ENCODE results near the gene CNOT9. TPM values are rescaled to one million over a fixed set of nuclear protein-coding genes. Genes with fewer than 3 reads are reported as not detected.

The CNOT9 gene
- total and polyA plus RNA-seq, 2 of the 13 experiments (the other 11 are each of a cell fraction or from before 2014, with no cell fraction given) = 82.6 to 92.4 TPM

GRCh38 chr2:218529990-218530389 is 38.6 kb upstream of the CNOT9 start:
- BruUV-seq (replicated peaks) = no TSS peak
- intact Hi-C loops (cut with micrococcal nuclease; ENCODE audit: unreplicated experiment) (no loop called here), in situ Hi-C loops (cut with HindIII; ENCODE audit: extremely low pct_ligation_motif_present, low pct_unique_long_range_greater_than_20kb) (no loop called here)
- ChIA-PET CTCF (ENCODE audit: low intra/inter-chr PET ratio, low total read pairs) (no interaction called here), POLR2A (no interaction called here)
- H2AFZ ChIP-seq (ENCODE audit: low read length) = no peak overlapping the region
- no peak overlapping the region for H3K4me3 ChIP-seq (replicated peaks in 1 of 3; ENCODE audit: insufficient read depth in 1 of 3, low read depth in 2 of 3, low read length in 3 of 3)
- no peak overlapping the region for H3K27ac ChIP-seq (ENCODE audit: extremely low read length, insufficient read depth, low read length)
- WGBS (ENCODE audit: low lambda C conversion rate) = 97% methylated on average over 2 of the region's 2 CpGs
- H3K4me1 ChIP-seq (ENCODE audit: insufficient read depth, low read length) = no peaks in the 10 kb centered on the region
- FAIRE-seq = no peak
- TF ChIP-seq ZNF816 (CRISPR knock-in tag; IDR thresholded peaks at IDR 0.05; ENCODE audit: borderline replicate concordance) = no peak
- TF ChIP-seq ZBTB44 (CRISPR knock-in tag; IDR thresholded peaks at IDR 0.05) = no peak
- 0 out of 2 replicates have a peak, but pooled peaks cover 3% of the 10 kb centered on the region for H3K9me3 ChIP-seq (ENCODE audit: low read length)
- H4K20me1 ChIP-seq (ENCODE audit: insufficient read depth, low read length) = no peaks in the 10 kb centered on the region
- DNase-seq (ENCODE audit: low spot score) = no peak
- ATAC-seq = no peak
- H3K27me3 ChIP-seq (ENCODE audit: control insufficient read depth in 1 of 2, insufficient read depth in 2 of 2, low read length in 2 of 2) = no peaks in the 10 kb centered on the region
- H3K36me3 ChIP-seq (replicated peaks in 1 of 2; ENCODE audit: control insufficient read depth in 1 of 2, insufficient read depth in 2 of 2, low read length in 2 of 2) = peaks cover 26 to 82% of the 10 kb centered on the region in 2 experiments
- no peaks in the 10 kb centered on the region for H3K79me2 ChIP-seq (ENCODE audit: insufficient read depth, low read length)
- H3K4me2 ChIP-seq (ENCODE audit: low read depth, low read length) = no peak overlapping the region
- H3K9ac ChIP-seq (ENCODE audit: insufficient read depth, low read depth, low read length) = no peak overlapping the region

- Histone ChIP-seq H3K9me3 (ENCODE audit: low read length) (no peaks in the 10 kb centered on the region), H3K4me2 (ENCODE audit: low read depth, low read length) (no peak overlapping the region), H3K9ac (ENCODE audit: insufficient read depth, low read depth, low read length) (no peak overlapping the region), H3K79me2 (ENCODE audit: insufficient read depth, low read length) (no peaks in the 10 kb centered on the region), H2AFZ (ENCODE audit: low read length) (no peak overlapping the region), H3K36me3 (replicated peaks in 1 of 2; ENCODE audit: control insufficient read depth in 1 of 2, insufficient read depth in 2 of 2, low read length in 2 of 2) (peaks cover 36 to 77% of the 10 kb centered on the region in 2 experiments), H3K27ac (ENCODE audit: extremely low read length, insufficient read depth, low read length) (no peak overlapping the region), H4K20me1 (ENCODE audit: insufficient read depth, low read length) (no peaks in the 10 kb centered on the region), H3K4me3 (replicated peaks in 1 of 3; ENCODE audit: insufficient read depth in 1 of 3, low read depth in 2 of 3, low read length in 3 of 3) (no peak overlapping the region), H3K27me3 (ENCODE audit: control insufficient read depth in 1 of 2, insufficient read depth in 2 of 2, low read length in 2 of 2) (no peaks in the 10 kb centered on the region), H3K4me1 (ENCODE audit: insufficient read depth, low read length) (no peaks in the 10 kb centered on the region)
- WGBS (ENCODE audit: low lambda C conversion rate) = 92% methylated on average over 6 of the region's 6 CpGs
- ATAC-seq (peak; percentile 57; the same call in 2 of the 3 replicates), DNase-seq (ENCODE audit: low spot score) (no peak), FAIRE-seq (no peak)
- peak; percentile 85 for TF ChIP-seq CEBPB (IDR thresholded peaks at IDR 0.05; ENCODE audit: borderline replicate concordance, low read depth, low read length)
- no peak for TF ChIP-seq SAFB2 (CRISPR knock-in tag; IDR thresholded peaks at IDR 0.05; ENCODE audit: borderline replicate concordance, low read depth)
- no peak for TF ChIP-seq ETS1 (CRISPR knock-in tag; IDR thresholded peaks at IDR 0.05)
- peak; percentile 54 for TF ChIP-seq ATF7 (IDR thresholded peaks at IDR 0.05)
- TF ChIP-seq ATF7 (CRISPR knock-in tag; IDR thresholded peaks at IDR 0.05) = no peak
- no TSS peak for BruUV-seq (replicated peaks)
- ChIA-PET POLR2A (no interaction called here), CTCF (ENCODE audit: low intra/inter-chr PET ratio, low total read pairs) (no interaction called here)
- in situ Hi-C loops (cut with HindIII; ENCODE audit: extremely low pct_ligation_motif_present, low pct_unique_long_range_greater_than_20kb) (no loop called here), intact Hi-C loops (cut with micrococcal nuclease; ENCODE audit: unreplicated experiment) (no loop called here)
These were observed 31.7 kb upstream of the CNOT9 start for GRCh38 chr2:218536804-218537494.

Measured in HepG2 (cell line).